Endothelial cell (in vitro differentiated cells): Measurements from ENCODE around the gene HSPB9. TPM values are rescaled to one million over a fixed set of nuclear protein-coding genes. Genes with fewer than 3 reads are reported as not detected.

ENCODE experiments used
- DNase-seq: peaks from one replicate; pipeline ENCODE4 v3.0.0; 2021; ENCODE audit warnings: low spot score
- H3K27ac Mint-ChIP-seq: one replicate; pipeline ENCODE4 v1.8.0; 2021; ENCODE audit warnings: mixed read lengths, inconsistent platforms; ENCODE audit not compliant: unreplicated experiment
- H3K27me3 Mint-ChIP-seq: one replicate; pipeline ENCODE4 v1.8.0; 2021; ENCODE audit warnings: mild to moderate bottlenecking, moderate library complexity, mixed read lengths, inconsistent platforms; ENCODE audit not compliant: unreplicated experiment
- H3K36me3 Mint-ChIP-seq: one replicate; pipeline ENCODE4 v1.8.0; 2021; ENCODE audit warnings: mild to moderate bottlenecking, low read depth, mixed read lengths, inconsistent platforms; ENCODE audit not compliant: unreplicated experiment
- H3K4me1 Mint-ChIP-seq: one replicate; pipeline ENCODE4 v1.8.0; 2021; ENCODE audit warnings: mild to moderate bottlenecking, mixed read lengths, inconsistent platforms; ENCODE audit not compliant: unreplicated experiment
- H3K4me3 Mint-ChIP-seq: one replicate; pipeline ENCODE4 v1.8.0; 2021; ENCODE audit warnings: mild to moderate bottlenecking, mixed read lengths, inconsistent platforms; ENCODE audit not compliant: unreplicated experiment
- H3K9me3 Mint-ChIP-seq: one replicate; pipeline ENCODE4 v1.8.0; 2021; ENCODE audit warnings: mixed read lengths, inconsistent platforms; ENCODE audit not compliant: unreplicated experiment
- CTCF ChIP-seq: fragments of 200-600 bp; sonication (generic); IDR thresholded peaks from one replicate; pipeline ENCODE4 v1.5.0; 2021; ENCODE audit warnings: antibody characterized with exemption; ENCODE audit not compliant: unreplicated experiment
- total RNA-seq: library from RNA; stranded (reverse); fragmentation: NEBNext Ultra II Directional; extraction: Animal tissue kit (Norgen Biotek cat#: 25700); gene quantifications from one replicate; pipeline ENCODE4 v1.2.1, GENCODE V29; 2021; ENCODE audit not compliant: unreplicated experiment

Gene HSPB9
- total RNA-seq, 1 donor from 2014 or later: not detected

DNA sequence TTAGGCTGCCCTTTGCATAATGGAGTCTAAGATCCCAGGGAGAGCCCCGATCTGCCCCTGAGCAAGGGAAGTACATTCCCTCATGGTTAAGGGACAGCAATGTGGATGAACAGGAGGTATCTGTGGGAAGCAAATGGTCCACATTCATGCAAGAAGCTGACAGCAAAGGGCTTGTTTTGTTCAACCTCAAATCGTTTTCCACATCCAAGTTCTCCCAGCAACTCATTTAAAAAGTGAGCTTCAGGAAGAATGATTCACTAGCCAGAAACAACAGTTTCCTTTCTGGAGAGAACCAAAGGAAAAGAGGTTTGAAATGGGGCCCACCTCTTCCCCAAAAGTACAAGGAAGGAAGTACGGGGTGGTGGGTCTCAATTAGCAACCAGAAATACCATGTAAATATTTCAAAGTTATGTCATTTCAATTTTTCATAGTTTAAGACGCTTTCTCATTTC, 9.4 kb downstream of the HSPB9 start:
- H3K27me3 Mint-ChIP-seq: peaks cover 11% of the 10 kb centered on the region
- peaks cover 65% of the 10 kb centered on the region for H3K4me1 Mint-ChIP-seq
- H3K36me3 Mint-ChIP-seq: peaks cover 38% of the 10 kb centered on the region
- no peak for TF ChIP-seq CTCF
- no peak for DNase-seq
- H3K27ac Mint-ChIP-seq: peak overlapping the region; percentile 84
- no peaks in the 10 kb centered on the region for H3K9me3 Mint-ChIP-seq
- no peak overlapping the region for H3K4me3 Mint-ChIP-seq

- Mint-ChIP-seq H3K9me3 (no peaks in the 10 kb centered on the region), H3K4me3 (peak overlapping the region; percentile 51), H3K4me1 (peaks cover 66% of the 10 kb centered on the region), H3K27ac (peak overlapping the region; percentile 79), H3K36me3 (peaks cover 31% of the 10 kb centered on the region), H3K27me3 (peaks cover 11% of the 10 kb centered on the region)
- no peak for TF ChIP-seq CTCF
- DNase-seq: no peak
Observed at GRCh38 chr17:42132941-42133340, 10.3 kb downstream of the HSPB9 start.

GRCh38 chr17:42133461-42134041, 10.9 kb downstream of the HSPB9 start:
- TF ChIP-seq CTCF: no peak
- Mint-ChIP-seq H3K4me1 (peaks cover 70% of the 10 kb centered on the region), H3K27ac (peak overlapping the region; percentile 79)

GRCh38 chr17:42135151-42135550, 12.5 kb downstream of the HSPB9 start:
- DNase-seq: no peak
- H3K27me3 Mint-ChIP-seq: peaks cover 10% of the 10 kb centered on the region
- no peak for TF ChIP-seq CTCF
- no peak overlapping the region for H3K27ac Mint-ChIP-seq
- H3K9me3 Mint-ChIP-seq: no peaks in the 10 kb centered on the region
- H3K4me1 Mint-ChIP-seq: peaks cover 68% of the 10 kb centered on the region
- H3K36me3 Mint-ChIP-seq: peaks cover 12% of the 10 kb centered on the region
- H3K4me3 Mint-ChIP-seq: peak overlapping the region; percentile 45

More at GRCh38 chr17:42133461-42134041, 10.9 kb downstream of the HSPB9 start:
- H3K4me3 Mint-ChIP-seq: no peak overlapping the region
- H3K27me3 Mint-ChIP-seq: peaks cover 11% of the 10 kb centered on the region
- no peak for DNase-seq
- H3K36me3 Mint-ChIP-seq: peaks cover 26% of the 10 kb centered on the region
- no peaks in the 10 kb centered on the region for H3K9me3 Mint-ChIP-seq
